ENCODE data around the gene DNAH2. TPM values are rescaled to one million over a fixed set of nuclear protein-coding genes. Genes with fewer than 3 reads are reported as not detected.

DNAH2 gene
- total and polyA plus RNA-seq, 9 of the 15 experiments (the other 6 are each of a cell fraction or from before 2014, with no cell fraction given), result 0.03 TPM; not detected in 8

DNA sequence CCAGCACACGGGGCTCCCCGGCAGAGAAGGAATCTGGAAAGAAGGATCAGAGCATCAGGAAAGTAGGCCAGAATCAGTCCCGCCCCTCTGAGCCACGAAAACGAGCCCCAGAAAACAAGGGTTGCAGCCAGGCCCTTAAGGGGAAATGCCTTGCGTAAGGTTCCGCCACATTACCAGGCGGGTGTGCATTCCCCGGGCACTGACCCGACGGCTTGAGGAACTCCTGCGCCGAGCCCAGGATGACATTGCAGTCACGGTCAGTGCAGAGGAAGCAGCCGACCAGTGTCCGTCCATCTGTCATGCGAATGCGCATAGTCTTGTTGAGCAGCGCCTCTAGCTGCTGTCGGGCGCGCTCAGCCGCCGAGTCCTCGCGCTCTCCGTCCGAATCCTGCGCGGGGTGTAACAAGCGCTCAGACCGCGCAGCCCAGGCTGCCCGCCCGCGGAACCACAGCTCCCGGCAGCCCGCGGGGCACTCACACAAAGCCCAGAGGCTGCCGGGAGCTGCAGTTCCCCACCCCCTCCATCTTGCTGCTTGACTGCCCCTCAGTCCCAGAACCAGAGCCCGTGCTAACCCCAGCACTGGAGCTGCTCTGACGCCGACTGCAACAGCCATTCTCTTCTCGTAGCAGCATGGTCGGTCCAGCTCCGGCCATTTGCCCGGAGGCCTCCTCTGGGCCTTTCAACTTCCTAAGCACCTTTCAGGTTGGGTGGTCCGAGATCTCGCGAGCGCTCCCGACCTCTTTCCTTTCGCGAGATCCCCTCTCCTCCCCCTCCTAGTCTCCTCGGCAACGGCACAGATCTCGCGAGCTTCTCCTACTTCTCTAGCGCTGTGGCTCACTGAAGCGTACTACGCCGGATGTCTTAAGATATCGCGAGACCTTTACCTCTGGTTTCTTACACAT is 139.5 kb downstream of the DNAH2 start, which contains the start of gene NAA38 (continued):
- TF ChIP-seq KHSRP (IDR thresholded peaks at IDR 0.05) (no peak), ZNF644 (tag; IDR thresholded peaks at IDR 0.05; ENCODE audit: low read depth) (no peak), ZNF699 (CRISPR knock-in tag; IDR thresholded peaks at IDR 0.05; ENCODE audit: insufficient replicate concordance) (no peak), SMAD4 (CRISPR knock-in tag; conservative IDR thresholded peaks at IDR 0.05) (peak; percentile 47; the same call in 1 of the 2 replicates), MAZ (CRISPR knock-in tag; conservative IDR thresholded peaks at IDR 0.05 in 1 of 2, IDR thresholded peaks at IDR 0.05 in 1 of 2) (peak; percentile 29 to 56; a peak in 1 of 4 replicates), HNRNPK (IDR thresholded peaks at IDR 0.05; ENCODE audit: low read depth, low read length, poor library complexity, severe bottlenecking) (no peak), KLF10 (CRISPR knock-in tag; IDR thresholded peaks at IDR 0.05) (no peak), NFXL1 (CRISPR knock-in tag; IDR thresholded peaks at IDR 0.05) (no peak), ZNF212 (CRISPR knock-in tag; IDR thresholded peaks at IDR 0.05) (no peak), ETV5 (CRISPR knock-in tag; IDR thresholded peaks at IDR 0.05; ENCODE audit: low read depth) (no peak), SUPT5H (IDR thresholded peaks at IDR 0.05) (no peak; the same call in 1 of the 2 replicates), XRCC4 (IDR thresholded peaks at IDR 0.05; ENCODE audit: extremely low read depth, insufficient read depth, insufficient read length) (no peak), ZNF76 (CRISPR knock-in tag; IDR thresholded peaks at IDR 0.05; ENCODE audit: borderline replicate concordance) (0 out of 2 replicates have a peak, but pooled peaks have one; percentile 28), ZNF324 (CRISPR knock-in tag; IDR thresholded peaks at IDR 0.05) (no peak), NCOA4 (IDR thresholded peaks at IDR 0.05; ENCODE audit: partially characterized antibody) (no peak), ASH1L (IDR thresholded peaks at IDR 0.05; ENCODE audit: borderline replicate concordance, low read depth, partially characterized antibody) (peak; percentile 78), NFE2 (IDR thresholded peaks at IDR 0.05; ENCODE audit: low read depth) (peak; percentile 80), ZNF586 (CRISPR knock-in tag; conservative IDR thresholded peaks at IDR 0.05) (no peak), SLC30A9 (CRISPR knock-in tag; IDR thresholded peaks at IDR 0.05) (no peak), POLR3A (IDR thresholded peaks at IDR 0.05; ENCODE audit: borderline replicate concordance, extremely low read depth, insufficient read depth, insufficient read length) (no peak), CREBBP (IDR thresholded peaks at IDR 0.05; ENCODE audit: low read depth, low read length) (no peak), ATF7 (IDR thresholded peaks at IDR 0.05) (peak; percentile 41)
- TF ChIP-seq, protein P1, sequence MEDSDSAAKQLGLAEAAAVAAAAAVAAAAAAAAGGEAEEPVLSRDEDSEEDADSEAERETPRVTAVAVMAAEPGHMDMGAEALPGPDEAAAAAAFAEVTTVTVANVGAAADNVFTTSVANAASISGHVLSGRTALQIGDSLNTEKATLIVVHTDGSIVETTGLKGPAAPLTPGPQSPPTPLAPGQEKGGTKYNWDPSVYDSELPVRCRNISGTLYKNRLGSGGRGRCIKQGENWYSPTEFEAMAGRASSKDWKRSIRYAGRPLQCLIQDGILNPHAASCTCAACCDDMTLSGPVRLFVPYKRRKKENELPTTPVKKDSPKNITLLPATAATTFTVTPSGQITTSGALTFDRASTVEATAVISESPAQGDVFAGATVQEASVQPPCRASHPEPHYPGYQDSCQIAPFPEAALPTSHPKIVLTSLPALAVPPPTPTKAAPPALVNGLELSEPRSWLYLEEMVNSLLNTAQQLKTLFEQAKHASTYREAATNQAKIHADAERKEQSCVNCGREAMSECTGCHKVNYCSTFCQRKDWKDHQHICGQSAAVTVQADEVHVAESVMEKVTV (CRISPR knock-in tag; IDR thresholded peaks at IDR 0.05), result 0 out of 2 replicates have a peak, but pooled peaks have one; percentile 15
- TF ChIP-seq, protein P2, sequence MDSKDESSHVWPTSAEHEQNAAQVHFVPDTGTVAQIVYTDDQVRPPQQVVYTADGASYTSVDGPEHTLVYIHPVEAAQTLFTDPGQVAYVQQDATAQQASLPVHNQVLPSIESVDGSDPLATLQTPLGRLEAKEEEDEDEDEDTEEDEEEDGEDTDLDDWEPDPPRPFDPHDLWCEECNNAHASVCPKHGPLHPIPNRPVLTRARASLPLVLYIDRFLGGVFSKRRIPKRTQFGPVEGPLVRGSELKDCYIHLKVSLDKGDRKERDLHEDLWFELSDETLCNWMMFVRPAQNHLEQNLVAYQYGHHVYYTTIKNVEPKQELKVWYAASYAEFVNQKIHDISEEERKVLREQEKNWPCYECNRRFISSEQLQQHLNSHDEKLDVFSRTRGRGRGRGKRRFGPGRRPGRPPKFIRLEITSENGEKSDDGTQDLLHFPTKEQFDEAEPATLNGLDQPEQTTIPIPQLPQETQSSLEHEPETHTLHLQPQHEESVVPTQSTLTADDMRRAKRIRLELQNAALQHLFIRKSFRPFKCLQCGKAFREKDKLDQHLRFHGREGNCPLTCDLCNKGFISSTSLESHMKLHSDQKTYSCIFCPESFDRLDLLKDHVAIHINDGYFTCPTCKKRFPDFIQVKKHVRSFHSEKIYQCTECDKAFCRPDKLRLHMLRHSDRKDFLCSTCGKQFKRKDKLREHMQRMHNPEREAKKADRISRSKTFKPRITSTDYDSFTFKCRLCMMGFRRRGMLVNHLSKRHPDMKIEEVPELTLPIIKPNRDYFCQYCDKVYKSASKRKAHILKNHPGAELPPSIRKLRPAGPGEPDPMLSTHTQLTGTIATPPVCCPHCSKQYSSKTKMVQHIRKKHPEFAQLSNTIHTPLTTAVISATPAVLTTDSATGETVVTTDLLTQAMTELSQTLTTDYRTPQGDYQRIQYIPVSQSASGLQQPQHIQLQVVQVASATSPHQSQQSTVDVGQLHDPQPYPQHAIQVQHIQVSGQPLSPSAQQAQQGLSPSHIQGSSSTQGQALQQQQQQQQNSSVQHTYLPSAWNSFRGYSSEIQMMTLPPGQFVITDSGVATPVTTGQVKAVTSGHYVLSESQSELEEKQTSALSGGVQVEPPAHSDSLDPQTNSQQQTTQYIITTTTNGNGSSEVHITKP (IDR thresholded peaks at IDR 0.05; ENCODE audit: partially characterized antibody), result peak; percentile 25

All from K562 (cell line).